ENCODE results near the gene NXN.

The NXN gene

DNA sequence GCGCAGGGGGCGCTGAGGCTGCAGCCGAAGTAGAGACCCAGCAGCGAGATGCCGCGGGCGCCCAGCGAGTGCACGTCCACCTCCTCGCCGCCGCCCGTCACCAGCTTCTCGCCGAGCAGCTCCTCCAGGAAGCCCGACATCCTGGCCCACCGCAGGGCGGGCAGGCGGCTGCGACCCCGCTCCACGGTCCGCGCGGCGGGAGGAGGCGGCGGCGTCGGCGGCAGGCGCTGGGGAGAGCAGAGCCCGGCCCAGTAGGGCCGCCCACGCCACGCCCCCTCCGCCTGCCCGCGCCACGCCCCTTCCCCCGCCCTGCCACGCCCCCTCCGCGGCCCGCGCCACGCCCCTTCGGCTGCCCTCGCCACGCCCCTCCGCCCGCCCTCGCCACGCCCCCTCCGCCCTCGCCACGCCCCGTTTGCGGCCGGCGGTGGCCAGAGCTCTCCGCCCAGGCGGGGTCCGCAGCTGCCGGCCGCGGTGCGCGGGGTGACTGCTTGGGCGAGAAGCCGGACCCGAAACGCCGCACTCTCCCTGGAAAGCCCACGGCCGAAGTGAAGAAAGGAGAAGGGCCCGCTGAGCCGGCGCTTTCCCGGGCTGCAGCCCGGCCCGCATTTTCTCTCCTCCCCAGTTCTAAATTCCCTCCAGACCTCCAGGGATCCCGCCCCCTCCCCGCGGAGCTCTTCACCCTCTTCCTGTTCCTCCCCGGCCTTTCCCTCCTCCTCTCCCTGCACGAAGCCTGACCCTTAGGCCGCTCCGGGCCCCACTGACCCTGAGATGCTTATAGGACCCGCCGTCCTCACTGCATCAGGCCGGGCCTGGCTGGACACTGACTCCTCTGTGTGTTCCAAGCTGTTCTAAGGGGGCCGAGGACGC, at the start of gene NXN:
Gene NXN, minus strand, starts transcription at position 238 of the 867 bp plus-strand sequence.
- peak; percentile 85 for DNase-seq (ENCODE audit: low read depth)

DNA sequence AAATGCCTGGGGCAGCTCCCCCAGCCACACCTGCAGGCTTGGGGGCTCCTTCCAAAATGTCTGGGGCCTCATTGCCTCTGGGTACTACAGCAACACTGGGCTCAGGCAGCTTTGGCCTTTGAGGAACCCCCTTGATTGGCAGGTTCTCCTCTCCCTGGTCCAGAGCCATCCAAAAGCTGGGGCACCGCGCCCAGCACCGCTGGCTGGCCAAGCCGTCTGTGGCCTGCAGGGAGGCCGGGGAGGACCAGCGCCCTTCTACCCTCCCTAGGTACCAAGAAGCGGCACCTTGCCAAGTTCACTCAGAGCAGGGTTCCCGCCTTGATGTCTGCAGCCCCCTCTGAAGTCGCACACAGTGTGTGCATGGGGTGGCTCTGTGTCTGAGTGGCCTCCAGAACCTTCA, 47.5 kb upstream of the NXN start:
- DNase-seq (ENCODE audit: low read depth): no peak

DNA sequence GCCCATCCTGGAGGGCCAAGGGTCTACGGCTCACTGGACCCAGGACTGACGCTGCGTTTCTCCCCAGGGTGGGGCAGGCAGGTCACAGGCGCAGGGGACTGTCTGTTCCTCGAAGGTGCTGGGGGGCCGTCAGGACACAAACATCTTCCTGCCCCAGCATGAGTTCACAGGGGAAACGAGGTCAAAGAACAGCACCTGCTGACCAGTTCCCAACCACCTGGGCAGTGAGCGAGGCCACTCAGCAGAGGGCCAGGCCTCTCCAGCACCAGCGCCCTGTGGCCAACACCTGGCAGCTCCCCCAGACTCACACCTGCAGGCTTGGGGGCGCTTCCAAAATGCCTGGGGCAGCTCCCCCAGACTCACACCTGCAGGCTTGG, 47.0 kb upstream of the NXN start:
- DNase-seq (ENCODE audit: low read depth): no peak

DNA sequence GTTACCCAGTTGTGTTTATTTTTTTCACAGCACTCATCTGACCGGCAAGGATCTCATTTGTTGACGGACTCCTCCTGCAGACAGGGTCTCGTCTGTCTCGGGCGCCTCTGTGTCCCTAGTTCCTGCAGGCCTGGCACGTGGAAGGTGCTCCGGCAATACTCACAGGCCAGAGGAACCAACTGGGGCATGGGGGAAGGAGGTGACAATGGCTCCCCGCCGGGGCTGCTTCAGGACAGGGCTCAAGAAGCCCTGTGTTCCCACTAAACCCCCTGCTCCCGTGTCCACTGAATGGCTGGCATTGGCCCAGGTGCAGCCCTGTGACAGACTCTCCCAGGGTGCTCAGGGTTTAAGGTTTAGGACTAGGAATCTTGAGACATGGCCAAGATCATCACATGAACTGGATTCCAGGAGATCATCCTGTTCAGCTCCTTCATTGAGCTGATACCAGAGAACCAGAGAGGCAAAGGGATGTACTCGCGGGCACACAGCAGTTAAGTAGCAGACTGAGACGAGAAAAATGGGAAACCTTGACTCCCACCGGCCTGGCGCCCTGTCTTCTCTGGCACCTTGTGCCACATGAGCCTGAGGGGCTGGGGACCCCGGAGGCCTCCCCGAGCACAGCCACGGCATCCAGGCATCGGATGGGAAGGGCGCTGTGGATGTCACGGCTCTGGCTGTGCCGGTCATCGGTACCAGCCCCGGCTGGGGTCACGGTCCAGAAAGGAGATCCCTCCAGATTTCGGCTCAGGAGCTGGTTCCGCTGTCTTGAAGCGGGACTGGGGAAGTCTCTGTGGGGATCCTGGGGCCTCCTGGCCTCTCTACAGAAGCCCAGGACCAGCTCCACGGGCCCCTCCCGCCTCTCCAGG, 46.4 kb upstream of the NXN start:
- no peak for DNase-seq (ENCODE audit: low read depth)

DNA sequence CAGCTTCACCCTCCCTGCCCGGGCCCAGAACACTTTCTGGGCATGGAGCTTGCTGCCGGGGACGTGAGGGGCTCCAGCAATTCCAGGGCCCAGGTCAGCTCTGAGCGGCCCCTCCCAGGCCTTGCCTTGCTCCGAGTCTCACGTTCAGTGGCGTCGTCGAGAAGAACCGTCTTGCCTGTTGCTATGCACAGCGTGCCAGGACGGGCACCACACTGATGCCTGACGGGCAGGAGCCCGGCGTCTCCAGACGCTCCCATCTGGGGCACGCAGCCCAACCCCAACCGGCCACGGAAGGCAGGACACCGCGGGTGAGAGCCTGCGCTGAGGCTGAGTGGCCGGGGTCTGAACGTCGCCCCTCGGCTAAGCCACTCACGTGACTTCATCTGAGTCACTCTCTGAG, 44.5 kb upstream of the NXN start:
- no peak for DNase-seq (ENCODE audit: low read depth)

DNA sequence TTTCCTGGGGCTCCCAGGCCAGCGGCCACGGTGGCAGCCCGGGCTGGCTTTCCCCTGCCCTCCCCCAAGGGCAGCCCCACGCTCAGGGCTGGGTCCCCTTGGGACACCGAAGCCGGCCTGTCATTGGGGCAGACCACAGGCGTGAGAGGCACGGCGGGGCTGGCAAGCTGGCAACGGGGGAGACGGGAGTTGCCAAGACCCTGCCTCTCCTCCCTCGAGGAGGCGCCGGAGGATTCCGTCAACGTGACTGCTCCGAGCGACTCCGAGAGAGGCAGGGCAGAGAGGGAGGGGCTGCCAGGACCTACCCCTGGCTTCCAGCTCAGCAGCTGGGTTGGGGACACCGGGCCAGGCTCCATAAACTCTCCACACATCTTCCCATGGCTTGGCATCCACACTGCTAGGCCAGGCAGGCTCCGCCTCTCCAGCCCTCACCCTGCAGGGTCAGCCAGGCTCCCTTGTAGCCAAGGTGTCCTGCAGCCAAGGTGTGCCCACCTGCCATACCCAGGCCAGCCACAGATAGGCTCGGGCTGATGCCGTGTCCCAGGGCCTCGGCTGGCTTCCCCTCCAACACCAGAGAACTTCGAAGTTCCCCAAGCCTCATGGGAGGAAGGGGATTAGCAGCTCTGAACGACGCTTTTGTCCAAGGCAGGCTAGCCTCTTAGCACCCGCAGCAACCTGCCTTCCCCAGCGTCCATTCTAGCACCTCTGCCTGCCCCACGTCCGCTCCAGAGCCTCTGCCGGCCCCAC, 42.9 kb upstream of the NXN start:
- no peak for DNase-seq (ENCODE audit: low read depth)

DNA sequence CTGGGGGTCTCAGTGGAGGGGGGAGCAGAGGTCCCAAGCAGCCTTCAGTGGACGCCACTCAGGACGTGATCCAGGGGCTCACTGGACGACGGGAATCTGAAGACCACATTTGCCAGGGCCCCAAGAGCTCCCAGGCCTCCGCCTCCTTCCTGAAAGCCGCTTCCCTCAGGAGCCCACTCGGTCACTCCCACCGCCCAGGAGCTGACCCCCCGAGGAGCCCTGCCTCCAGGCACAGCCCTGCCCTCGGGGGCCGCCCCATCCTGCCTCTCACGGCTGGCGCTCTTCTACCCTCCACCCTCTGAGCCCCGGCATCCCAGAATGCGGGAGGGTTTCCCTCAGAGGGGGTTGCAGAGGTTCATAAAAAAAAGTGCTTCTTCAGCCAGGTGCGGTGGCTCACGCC, 41.6 kb upstream of the NXN start:
- no peak for DNase-seq (ENCODE audit: low read depth)

DNA sequence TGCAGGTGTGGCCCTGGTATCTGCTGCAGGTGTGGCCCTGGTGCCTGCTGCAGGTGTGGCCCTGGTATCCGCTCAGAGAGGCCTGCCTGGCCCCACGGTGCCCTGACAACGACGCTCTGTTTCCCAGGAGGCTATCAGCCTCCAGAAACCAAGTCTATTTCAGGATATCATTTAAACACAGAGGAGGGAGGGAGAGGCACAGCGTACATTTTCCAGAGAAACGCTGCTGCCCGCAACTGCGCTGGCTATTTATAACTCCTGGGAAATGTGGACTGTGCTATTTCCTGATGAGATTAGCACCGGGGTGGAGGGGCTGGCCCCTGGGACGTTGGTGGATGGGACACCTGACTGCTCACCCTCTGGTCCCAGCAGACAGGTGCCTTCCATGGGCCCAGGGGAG, 39.9 kb upstream of the NXN start:
- DNase-seq (ENCODE audit: low read depth): no peak

DNA sequence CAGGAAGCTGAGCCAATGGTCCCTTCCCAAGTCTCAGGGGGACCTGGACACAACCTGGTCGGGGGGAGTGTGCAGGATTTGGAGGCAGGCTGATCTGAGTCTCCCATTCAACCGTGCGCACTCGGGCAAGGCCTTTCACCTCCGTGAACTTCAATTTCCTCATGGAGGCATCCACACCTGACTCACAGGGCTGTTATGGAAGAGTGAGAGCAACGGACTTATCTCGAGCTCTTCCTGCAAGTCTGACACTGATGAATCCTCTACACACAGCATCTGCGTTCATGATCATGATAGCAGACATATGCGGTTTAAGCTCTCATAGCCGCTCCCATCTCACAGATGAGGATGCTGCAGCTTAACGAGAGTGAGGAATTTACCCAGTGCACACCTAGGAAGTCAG, 39.0 kb upstream of the NXN start:
- no peak for DNase-seq (ENCODE audit: low read depth)

DNA sequence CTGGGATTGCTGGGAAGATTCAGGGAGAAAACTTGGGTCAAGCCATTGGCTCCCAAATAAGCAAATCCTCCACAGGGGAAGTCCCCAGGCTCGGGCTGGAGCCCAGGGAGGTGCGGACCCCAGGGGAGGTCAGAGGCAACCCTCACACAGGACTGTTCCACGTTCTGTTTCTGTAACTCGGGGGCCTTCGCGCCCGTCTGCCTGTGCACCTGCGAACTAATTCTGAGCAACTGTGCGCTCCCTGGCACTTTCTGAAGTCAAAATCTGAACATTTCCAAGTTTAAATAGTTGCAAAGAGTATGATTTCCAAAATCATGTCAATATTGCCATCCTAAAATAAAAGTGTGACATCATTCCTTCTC, 34.1 kb upstream of the NXN start:
- no peak for DNase-seq (ENCODE audit: low read depth)

DNA sequence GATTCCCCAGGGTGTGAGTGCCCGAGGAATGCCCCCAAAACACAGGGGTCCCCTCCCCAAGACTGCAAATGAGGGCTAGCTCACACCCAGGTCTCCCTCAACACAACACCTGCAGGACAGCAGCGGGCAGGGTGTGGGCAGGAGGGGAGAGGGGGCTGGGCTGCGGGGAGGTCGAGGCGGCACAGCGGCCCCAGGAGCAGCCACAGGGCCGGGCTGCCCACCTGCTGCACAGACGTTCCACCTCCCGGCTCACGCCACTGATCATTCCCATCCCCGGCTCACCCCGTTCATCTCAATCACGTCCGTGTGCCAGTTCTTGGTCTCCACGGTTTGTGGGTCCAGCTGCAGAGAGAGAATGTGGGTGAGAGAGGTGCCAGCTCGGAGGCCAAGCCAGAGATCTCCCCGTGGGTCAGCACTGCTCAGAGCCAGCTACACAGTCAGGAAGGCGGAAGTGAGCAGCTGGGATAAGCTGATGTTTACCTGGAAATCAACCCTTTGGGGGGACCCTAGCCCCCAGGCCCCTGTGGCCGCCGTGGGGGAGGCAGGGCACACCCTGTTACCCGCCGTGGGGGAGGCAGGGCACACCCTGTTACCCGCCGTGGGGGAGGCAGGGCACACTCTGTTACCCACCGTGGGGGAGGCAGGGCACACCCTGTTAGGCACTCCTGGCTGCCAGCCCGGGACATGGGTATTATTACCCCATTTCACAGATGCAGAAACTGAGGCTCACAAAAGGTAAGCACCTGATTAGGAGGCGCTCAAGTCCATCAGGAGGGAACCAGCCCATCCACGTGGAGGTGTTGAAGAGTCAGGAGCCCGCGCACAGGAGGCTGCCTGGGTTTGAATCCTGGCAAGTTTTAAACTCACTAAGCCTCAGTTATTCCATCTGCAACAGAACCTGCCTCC, 33.5 kb upstream of the NXN start:
- DNase-seq (ENCODE audit: low read depth): no peak

DNA sequence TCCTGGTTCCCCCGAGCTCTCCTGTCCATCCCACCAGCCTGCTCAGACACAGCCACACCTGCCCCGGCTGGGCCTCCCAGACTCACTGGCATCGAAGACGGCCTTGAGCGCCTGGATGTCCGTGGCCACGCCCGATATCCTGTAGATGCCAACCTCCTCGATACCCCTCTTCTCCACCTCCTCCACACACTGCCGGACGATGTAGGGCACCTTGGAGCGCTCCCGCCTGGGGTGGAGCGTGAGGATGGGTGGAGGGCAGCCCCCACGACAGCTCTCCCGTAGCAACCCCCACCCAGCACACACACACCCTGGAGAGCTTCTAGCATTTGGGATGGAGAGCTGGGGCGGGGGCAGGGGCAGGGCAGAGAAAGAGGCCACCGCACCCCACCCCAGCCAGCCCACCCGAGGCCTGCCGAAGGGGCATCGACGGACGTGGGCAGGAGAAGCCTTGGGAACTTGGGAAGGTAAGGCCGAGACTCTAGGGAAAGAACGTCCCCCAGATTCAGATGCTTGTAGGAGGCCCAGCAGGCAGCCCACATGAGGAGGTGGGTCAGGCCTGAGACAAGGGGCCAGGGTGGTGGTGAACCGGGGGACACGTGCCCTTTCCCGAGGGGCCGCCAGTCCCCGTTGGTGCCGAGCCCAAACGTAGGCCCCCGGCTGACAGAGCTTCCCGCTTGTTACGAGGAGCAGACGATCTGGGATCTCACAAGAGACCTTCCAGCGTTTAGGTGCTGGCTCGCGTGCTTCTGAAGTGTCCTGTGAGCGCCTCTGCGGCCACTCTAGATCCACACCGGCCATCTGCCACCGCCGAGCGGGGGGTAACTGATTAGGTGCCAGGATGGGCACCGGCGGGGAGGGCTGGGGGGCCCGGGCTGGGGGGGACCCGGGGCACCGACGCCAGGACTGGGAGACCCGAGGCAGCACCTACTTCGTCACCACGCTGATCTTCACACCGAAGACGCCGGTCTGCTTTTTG, 32.5 kb upstream of the NXN start:
- no peak for DNase-seq (ENCODE audit: low read depth)

DNA sequence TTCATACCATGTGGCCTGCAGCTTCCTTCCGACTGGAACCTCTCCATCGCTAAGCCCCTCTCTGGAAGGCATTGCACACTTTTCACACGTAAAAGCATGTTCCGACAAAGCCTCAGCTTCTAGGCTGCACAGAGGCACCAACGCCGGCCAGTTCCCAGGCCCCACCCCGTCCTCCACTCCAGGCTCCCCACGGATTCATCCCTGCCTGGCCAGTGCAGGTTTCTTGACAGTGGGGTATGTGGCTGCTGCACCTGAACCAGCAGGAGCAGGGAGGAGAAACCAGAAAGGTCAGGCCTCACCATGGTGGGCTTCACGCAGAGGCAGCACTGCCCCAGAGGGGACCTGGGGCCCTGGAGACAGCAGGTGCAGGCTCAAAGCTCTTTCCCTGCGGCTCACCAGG, 31.6 kb upstream of the NXN start:
- no peak for DNase-seq (ENCODE audit: low read depth)

DNA sequence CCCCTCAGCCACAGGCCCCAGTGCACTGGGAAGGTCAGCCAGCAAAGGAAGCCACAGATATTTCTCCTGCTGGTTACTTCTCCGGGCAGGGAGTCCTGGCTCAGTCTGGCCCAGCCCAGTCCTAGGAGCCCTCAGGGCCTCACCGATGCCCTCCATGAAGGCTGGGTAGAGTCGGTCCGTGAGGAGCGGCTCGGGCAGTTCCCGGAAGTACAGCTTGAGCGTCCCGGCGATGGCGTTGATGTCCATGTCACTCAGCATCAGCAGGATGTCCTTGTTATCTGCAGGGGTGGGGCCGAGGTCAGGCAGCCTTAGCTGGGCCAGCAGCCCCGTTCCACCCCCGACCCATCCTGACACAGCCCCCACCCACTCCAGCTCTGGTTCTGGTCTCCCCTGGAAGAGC, 31.0 kb upstream of the NXN start:
- DNase-seq (ENCODE audit: low read depth): no peak

DNA sequence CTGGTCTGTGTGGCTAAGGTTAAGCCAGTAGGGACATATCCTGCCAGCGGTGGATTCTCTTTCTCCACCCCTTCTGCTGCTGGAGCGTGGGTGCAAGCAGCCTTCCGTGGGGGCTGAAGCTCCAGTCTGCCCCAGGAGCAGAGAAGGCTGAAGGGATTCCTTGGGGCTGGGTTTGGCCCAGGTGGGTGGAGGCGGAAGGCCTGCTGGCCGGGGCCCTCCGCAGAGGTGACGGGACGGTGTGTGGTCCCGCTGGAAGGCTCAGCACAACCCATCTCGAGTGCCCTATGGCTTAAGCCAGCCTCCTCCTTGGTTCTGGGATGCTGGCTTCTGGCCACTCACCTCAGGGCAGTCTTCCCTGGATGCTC, 30.5 kb upstream of the NXN start:
- DNase-seq (ENCODE audit: low read depth): no peak

DNA sequence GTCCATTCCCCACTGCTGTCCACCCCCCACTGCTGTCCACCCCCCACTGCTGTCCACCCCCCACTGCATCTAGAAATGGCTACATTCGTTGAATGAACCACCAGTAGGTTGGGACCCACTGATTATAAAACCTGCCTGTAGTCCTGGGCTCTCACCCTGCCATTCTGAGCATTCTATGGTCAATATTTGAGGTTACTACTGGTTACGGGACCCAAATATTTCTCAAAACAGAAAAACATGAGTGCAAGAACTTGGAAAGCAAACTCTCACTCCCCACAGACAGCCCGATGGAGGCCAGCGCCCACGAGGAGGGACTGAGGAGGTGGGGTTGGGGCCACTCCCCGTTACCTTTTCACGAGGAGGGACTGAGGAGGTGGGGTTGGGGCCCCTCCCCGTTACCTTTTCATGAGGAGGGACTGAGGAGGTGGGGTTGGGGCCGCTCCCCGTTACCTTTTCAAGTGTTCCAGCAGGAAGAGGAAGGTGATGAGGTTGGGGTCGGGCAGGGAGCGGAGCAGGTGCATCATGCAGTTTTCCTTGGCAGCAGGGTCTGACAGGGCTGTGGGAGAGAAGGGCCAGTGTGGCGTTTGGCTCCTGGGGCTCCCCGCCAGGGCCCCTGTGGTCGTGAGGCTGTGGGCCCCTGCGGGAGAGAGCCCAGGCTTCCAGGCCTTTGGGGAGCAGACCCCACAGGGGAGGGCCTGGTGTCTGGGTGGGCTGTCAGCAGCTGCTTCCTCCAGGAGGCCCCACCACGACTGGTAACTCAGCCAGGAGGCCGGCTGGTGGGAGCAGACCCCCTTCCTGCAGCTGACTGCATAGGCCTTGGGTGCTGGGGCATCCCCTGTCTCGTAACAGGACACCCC, 29.9 kb upstream of the NXN start:
- no peak for DNase-seq (ENCODE audit: low read depth)

DNA sequence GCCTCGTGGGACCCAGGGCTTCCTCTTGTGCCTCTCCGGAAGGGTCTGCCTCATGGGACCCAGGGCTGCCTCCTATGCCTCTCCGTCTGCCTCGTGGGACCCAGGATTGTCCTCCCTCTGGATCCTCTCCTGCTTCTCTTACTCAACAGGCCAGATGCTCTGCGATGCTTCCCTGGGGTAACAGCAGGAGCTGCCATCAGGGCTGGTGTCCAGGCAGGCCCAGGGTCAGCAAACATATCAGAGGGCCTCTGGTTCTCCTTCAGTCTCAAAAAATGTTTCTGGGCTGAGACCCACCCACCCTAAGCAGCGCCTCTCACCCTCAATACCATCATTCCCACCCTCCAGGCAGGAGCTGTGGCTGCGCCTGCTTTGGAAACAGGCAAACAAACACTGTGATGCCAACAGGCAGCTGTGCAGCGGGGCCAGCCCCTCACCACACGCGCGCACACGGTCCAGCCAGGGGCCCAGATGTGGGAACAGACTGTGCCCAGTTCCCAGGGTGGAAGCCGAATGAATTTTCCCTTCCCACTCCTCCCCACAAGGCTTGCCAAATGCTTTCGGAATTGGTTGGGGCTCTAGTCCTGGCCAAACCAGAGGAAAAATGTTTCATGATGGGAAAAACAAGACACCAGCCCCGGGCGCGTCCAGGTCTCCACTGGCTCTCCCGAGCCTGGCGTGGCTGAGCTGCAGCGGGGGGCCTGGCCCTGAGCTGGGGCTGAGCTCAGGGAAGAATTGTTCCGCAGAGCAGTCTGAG, 28.6 kb upstream of the NXN start:
- DNase-seq (ENCODE audit: low read depth): no peak

DNA sequence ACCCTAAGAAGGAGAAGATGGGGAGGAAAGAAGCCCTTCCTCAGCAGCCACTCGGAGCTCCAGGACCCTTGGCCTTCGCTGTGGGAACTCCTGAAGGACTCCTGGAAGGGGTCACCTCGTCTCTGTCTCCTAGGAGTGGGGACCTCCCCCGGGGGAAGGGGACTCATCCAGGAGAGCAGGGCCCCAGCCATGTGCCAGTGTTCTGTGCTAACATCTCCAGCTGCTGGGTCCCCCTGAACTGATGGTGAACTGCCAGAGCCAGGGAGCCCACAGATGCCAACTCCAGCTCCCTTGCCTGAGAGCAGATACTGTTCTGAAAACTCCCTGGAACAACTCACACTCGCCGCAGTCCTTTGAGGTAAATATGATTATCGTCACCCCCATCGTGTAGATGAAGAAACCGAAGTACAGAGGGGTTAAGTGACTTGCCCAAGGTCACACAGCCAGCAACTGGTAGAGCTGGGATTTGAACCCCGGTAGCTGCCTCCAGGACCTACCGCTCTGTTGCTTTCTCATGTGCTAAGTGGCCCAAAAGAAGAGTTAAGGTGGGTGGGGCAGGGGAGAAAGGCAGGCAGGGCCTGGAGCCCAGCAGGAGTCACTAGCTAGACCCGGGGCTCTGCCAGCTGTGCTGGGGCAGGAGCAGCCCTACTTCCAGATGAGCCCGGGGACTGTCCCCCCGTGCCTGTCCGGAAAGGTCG, 27.9 kb upstream of the NXN start:
- DNase-seq (ENCODE audit: low read depth): no peak
